ENCODE results near the gene FBXL13.
"Not testable (repeated sequence)": the region's sequence is repeated elsewhere in the genome, so short reads cannot be mapped to it uniquely, and the experiment has no call there.

FBXL13 gene

DNA sequence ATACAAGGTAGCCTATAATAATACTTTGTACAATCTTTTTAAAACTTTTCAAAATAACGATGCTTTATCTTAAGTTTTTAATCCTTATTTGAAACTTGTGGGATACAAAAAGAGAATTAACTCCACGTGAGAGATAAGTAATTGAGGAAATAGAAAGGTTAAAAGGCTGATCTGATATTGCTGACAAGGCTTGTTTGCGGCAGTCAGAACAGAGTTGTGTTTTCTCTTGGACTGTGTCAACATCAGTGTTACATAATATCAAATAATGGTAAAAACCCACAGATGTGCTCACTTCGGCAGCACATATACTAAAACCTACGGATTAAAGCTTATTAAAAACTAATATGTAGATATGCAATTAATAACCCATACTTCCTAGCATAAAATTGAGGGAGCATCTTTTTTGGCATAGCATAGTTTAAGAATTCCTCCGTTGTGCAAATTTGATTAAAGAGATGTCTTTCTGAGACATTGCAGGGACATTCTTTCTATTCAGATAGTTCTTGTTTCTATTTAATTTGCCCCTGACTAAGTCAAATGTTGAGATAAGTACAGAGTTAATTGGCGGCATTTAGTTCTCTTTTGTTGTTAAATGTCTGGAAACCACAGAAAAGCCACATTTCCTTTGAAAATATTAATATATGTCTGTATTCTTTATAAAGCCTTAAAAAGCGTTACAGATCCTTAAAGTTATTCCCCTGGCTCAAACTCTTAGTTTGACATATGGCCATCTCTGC is 262.5 kb downstream of the FBXL13 start:
- FAIRE-seq = no peak

DNA sequence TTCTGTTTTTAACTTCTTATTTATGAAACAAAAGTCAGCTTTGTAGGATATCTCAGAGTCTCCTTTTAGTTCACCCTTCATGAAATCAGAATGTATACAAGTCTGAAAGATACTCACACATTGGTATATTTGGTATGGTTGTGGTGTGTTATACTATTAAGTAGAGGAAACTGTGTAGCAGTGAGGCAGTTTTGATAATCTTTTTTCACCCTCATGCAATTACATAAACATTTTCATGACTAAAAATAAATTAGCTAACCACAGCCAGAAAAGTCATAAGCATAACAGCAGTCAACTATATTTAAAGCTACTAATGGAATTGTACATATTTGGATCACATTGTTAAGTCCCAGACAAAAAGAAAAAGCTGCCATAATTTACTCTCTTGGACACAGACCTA is 263.7 kb downstream of the FBXL13 start:
- no peak for FAIRE-seq

DNA sequence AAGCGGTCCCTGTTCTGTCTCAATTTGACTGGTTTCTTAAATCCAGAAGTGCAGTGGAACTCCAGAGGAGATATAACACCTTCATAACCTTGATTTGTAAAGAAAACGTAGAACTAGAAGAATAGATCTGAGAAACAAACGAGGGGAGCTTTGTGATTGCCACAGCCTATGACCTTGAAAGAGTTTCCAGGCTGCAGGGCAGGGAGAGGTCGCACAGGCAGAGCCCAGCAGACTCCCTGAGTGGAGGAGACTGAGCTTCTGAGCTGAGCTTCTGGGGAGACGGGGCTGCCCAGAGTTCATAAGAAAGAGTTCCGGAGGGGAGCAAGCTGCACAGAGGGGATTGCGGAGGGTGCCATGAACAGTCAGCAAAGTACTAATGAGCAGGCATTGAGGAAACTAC is 268.0 kb downstream of the FBXL13 start:
- no peak for FAIRE-seq

DNA sequence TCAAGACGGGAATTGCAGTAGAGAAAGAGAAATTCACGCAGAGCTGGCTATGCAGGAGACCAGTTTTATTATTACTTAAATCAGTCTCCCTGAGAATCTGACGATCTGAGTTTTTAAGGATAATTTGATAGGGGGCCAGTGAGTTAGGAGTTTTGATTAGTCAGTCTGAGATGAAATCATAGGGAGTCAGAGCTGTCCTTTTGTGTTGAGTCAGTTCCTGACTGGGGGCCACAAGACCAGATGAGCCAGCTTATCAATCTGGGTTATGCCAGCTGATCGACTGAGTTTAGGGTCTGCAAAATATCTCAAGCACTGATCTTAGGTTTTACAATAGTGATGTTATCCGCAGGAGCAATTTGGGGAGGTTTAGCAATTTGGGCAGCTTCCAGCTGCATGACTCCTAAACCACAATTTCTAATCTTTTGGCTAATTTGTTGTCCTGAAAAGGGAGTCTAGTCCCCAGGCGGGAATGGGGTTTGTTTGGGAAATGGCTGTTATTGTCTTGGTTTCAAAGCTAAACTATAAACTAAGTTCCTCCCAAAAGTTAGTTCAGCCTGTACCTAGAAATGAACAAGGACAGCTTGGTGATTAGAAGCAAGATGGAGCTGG is 278.5 kb downstream of the FBXL13 start:
- not testable (repeated sequence) for FAIRE-seq

DNA sequence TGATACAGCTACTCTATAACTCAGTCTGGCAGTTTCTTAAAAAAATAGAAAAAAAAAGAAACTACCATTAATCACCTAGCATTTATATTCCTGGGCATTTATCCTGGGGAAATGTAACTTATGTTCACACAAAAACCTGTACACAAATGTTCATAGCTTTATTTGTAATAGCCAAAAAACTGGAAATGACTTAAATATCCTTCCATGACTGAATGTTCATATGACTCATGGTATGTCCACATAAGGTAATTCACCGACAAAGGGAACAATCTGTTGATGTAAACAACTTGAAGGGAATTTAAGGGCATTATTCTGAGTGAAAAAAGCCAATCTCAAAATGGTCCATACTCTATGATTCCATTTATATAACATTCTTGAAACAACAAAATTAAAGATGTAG is 280.0 kb downstream of the FBXL13 start:
- not testable (repeated sequence) for FAIRE-seq

DNA sequence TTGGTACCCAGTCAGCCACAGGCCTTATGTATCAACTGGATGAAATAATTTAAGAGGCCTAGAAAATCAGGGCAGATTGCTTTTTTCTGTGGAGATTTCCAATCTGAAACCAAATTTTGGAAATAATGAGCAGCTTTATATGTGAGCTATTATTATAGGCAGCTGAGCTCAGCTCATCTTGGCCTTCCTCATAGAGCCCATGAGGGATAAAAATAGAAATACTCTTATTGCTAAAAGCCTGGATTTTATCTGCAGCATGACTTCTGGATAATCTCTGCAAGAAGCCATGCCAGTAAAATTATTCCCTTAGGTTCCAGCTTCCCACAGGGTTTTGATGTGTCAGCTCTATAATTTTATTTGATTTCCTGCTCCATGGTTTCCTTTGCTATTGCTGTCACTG is 282.8 kb downstream of the FBXL13 start:
- not testable (repeated sequence) for FAIRE-seq

DNA sequence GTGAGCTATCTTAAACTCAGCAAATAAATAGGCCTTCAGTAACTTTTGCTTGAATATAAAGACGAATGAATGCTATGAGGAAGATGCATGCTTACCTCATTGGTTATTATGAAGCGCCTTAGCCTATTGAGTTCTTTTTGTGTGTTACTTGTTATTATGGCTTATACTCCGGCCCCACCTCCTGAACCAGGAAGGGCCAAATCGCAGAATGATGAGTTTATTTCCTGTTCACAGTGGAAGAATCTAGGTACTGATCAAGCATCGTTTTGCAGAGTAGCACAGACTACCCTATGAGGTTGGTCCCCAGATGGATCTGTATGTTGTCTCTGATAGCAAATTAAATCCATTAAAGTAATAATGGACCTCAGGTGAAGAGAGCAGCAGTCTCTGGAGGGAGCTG is 283.2 kb downstream of the FBXL13 start:
- not testable (repeated sequence) for FAIRE-seq

DNA sequence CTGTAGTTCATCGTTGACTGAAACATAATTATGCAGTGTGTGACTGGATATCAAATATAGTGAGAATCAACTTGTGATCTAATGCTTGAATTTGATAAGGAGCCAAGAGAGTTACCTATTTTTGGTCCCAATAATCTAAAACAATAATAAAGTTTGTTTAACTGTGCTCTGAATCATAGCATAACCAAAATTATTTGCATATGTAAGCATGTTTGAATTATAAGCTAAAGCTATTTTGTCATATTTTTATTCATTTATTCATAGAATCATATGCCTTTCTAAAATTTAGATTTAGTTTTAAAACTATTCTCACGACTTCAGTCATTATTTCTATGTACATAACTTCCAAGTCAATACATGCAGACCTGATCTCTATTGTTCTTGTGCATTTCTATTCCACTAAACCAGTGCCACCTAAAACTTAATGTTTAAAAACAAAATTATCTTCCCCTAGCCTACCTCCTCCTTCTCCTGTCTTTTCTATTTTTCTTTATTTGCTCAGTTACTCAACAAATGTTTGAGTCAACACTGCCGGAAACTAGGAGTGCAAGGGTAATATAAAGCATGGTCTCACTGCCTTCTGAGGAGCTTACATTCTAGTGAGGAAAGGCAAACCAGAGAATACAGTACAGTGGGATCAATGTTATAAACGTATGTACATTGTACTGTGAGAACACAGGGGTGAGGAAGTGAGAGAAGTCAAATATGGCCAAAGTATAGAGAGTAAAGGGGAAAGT is 284.1 kb downstream of the FBXL13 start:
- not testable (repeated sequence) for FAIRE-seq

DNA sequence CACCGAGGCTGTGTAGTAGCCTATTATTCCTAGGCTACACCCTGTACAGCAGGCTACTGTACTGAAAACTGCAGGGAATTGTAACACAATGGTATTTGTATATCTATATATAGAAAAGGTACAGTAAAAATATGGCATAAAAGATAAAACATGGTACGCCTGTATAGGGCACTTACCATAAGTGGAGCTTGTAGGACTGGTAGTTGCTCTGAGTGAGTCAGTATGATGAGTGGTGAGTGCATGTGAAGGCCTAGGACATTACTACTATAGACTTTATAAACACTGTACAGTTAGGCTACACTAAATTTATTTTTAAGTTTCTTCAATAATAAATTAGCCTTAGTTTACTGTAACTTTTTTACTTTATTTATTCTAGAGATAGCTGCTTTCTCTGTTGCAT is 285.8 kb downstream of the FBXL13 start:
- FAIRE-seq = not testable (repeated sequence)

DNA sequence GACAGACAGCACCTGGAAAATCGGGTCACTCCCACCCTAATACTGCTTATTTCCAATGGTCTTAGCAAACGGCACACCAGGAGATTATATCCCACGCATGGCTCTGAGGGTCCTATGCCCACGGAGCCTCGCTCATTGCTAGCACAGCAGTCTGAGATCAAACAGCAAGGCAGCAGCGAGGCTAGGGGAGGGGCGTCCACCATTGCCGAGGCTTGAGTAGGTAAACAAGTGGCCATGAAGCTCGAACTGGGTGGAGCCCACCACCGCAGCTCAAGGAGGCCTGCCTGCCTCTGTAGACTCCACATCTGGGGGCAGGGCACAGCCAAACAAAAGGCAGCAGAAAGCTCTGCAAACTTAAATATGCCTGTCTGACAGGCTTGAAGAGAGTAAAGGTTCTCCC is 293.7 kb downstream of the FBXL13 start:
- FAIRE-seq = not testable (repeated sequence)

DNA sequence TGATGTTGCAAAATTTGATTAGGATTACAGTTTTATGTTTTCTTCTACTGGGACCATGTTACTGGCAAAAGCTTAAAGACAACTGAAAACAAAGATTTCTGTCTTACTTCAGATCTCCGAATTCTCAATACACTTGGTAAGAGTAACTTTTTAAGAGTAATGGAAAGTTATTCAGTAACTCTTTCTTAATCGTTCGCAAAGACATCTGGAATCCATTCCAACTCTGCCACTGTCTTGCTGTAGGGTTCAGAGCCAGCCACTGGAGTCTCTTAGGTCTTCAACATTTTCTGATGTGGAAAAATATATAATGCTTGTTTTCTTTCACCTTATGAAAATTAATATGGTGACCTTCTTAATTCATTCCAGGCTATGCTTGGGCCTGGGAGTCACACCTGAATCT is 295.9 kb downstream of the FBXL13 start:
- FAIRE-seq = not testable (repeated sequence)

DNA sequence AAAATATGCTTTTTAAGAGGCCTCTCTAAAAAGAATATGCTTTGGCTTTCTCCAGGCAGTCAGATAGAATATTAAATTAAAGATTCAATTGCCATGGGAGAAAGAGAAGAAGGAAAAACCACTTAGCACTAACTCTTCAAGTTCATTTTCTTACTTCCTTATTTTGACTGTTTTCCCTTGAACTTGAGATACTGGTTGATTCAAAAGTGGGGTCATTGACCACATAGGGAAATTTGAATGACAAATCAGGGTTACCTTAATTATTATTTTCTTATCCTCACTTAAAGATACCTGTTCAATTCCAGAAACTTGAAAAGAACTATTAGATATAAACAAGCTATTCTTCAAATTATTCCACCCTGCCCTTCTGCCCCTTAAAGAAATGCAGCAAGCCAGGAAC is 298.4 kb downstream of the FBXL13 start:
- not testable (repeated sequence) for FAIRE-seq

DNA sequence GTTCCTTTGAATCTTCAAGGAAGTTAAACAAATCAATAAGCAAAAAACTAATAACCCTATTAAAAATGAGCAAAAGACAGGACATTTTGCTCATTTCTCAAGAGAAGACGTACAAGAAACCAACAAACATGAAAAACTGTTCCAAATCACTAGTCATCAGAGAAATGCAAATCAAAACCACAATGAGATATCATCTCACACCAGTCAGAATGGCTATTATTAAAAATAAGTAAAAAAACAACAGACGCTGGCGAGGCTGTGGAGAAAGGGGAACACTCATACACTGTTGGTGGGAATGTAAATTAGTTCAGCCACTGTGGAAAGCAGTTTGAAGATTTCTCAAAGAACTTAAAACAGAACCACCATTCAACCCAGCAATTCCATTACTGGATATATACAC is 304.1 kb downstream of the FBXL13 start:
- not testable (repeated sequence) for FAIRE-seq

DNA sequence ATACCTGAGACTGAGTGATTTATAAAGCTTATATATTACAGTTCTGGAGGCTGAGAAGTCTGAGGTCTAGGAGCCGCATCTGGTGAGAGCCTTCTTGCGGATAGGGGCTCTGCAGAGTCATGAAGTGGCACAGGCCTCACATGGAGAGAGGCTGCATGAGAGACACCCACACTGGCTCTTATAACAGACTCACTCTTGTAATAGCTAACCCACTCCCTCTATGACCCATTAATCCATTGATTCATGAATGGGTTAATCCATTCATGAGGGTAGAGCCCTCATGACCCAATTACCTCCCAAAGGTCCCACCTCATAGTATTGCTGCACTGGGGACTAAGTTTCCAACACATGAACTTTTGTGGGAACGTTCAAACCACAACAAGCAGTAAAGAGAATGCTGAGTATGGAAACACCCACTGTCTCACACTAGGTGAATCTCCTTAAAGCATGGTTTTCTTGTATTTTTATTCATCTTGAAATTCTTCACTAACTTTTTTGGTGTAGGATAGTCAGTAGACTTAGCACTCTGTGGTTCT is 304.9 kb downstream of the FBXL13 start:
- not testable (repeated sequence) for FAIRE-seq

DNA sequence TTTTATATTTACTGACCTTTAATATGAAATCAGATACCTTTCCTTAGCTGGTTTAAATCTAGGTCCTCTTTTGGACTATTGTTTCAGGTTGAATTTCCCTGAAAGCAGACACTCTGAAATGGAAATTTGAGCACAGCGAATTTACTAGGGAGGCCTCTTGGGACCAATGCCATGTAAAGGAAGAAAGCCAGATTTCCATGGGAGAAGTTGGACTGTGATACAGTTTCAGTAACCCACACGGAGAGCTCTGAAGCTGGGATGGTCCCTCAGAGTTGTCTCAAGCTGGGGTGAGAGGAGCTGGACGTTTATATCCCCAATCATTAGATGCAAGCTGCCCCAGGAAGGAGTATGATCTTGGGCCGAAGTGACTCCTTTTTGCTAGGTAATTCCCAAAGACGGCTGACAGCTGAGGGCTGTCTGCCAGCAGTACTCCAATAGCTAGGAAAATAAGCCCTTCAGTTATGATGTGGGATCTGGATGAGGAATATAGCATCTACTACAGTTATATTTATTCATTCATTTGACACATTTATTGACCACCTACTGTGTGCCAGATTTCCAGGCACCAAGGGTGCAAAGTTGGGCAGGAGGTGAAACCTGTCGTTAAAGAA is 311.2 kb downstream of the FBXL13 start:
- FAIRE-seq = not testable (repeated sequence)

All from TTC549 (cell line).